Subcutaneous adipose tissue (tissue), 4 donors: ENCODE data around the gene NPEPL1. TPM values are rescaled to one million over a fixed set of nuclear protein-coding genes. Genes with fewer than 3 reads are reported as not detected.

Source experiments
- CTCF ChIP-seq: fragments of 450-650 bp; IDR thresholded peaks from one replicate; pipeline ENCODE4 v1.5.1; 2016; ENCODE audit warnings: low read depth, mild to moderate bottlenecking, control low read depth, antibody characterized with exemption, moderate library complexity
- total RNA-seq, 4 donors: library from RNA; depleted of rRNA; stranded (reverse); fragments of >200 nt; gene quantifications; one replicate each; pipeline ENCODE4 v1.1.0, GENCODE V29; 2016

The NPEPL1 gene
- total RNA-seq, 4 donors from 2014 or later = 20.7 to 53.3 (median 36.4) TPM

GRCh38 chr20:58676161-58676560 lies 16.4 kb upstream of the NPEPL1 start:
- no peak for TF ChIP-seq CTCF

- no peak for TF ChIP-seq CTCF
Measured at GRCh38 chr20:58677079-58677604, 15.5 kb upstream of the NPEPL1 start.

GRCh38 chr20:58677808-58678207 lies 14.8 kb upstream of the NPEPL1 start:
- no peak for TF ChIP-seq CTCF

- no peak for TF ChIP-seq CTCF
Measured at GRCh38 chr20:58678806-58679205, 13.8 kb upstream of the NPEPL1 start.

GRCh38 chr20:58682656-58683531 lies 9.7 kb upstream of the NPEPL1 start:
- no peak for TF ChIP-seq CTCF

GRCh38 chr20:58684291-58684690 lies 8.3 kb upstream of the NPEPL1 start:
- no peak for TF ChIP-seq CTCF

- no peak for TF ChIP-seq CTCF
Measured at GRCh38 chr20:58685988-58686387, 6.6 kb upstream of the NPEPL1 start.
